Measurements from ENCODE around the gene NDUFA9. TPM values are rescaled to one million over a fixed set of nuclear protein-coding genes. Genes with fewer than 3 reads are reported as not detected.

Gene NDUFA9
- total RNA-seq, 1 donor from 2014 or later: 63.2 TPM

DNA sequence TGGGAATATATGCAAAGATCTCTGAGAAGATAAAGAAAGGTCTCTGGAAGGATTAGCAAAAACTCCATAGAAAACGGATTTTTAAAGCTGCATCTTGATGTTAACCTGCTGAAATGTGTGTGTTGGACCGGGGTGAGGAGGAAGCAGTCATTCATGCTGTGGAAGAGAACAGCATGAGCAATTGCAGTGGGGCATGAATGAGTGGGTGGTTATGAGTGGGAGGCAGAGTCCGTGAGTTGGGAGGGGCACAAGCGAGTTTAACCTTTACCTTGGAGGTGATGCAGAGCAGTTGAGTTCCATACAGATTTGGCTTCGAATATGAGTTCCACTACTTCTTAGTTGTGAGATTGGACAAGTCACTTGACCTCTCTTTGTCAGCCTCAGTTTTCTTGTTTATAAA is 41.8 kb downstream of the NDUFA9 start:
- DNase-seq (ENCODE audit: low spot score): no peak

Other genes starting within 250 kb of the NDUFA9 start
- not detected for gene FGF6, start 203.3 kb upstream of the NDUFA9 start, total RNA-seq
- gene RAD51AP1, start 110.2 kb upstream of the NDUFA9 start, total RNA-seq: 1.1 TPM
- gene DYRK4, start 86.9 kb upstream of the NDUFA9 start, total RNA-seq: 14.9 TPM
- 0.26 TPM for gene AKAP3, start 63 bp upstream of the NDUFA9 start, total RNA-seq
- gene GALNT8, start 71.3 kb downstream of the NDUFA9 start, total RNA-seq: 1.2 TPM

Measured in mesenteric fat pad (tissue), 1 donor.